PFSK-1 (cell line): ENCODE results near the gene VWF.

Source experiments
- POLR2AphosphoS5 ChIP-seq: IDR thresholded peaks from 2 replicates; pipeline ENCODE4 v1.6.1; 2012; ENCODE audit warnings: low read depth, mild to moderate bottlenecking, control low read depth, low read length, moderate library complexity
- TAF1 ChIP-seq: IDR thresholded peaks from 2 replicates; pipeline ENCODE4 v1.6.1; 2012; ENCODE audit warnings: low read length, control low read depth, borderline replicate concordance; ENCODE audit not compliant: insufficient read depth
- TF ChIP-seq, protein P1 (sequence below), 2 experiments: IDR thresholded peaks; 2 replicates each; pipeline versions ENCODE4 v1.6.1 to v1.8.0; 2011 to 2012; ENCODE audit warnings: low read depth in 2 of 2, low read length in 2 of 2, control low read depth in 1 of 2, inconsistent platforms in 1 of 2, mild to moderate bottlenecking in 1 of 2, moderate library complexity in 1 of 2; ENCODE audit not compliant: insufficient read depth in 1 of 2

DNA sequence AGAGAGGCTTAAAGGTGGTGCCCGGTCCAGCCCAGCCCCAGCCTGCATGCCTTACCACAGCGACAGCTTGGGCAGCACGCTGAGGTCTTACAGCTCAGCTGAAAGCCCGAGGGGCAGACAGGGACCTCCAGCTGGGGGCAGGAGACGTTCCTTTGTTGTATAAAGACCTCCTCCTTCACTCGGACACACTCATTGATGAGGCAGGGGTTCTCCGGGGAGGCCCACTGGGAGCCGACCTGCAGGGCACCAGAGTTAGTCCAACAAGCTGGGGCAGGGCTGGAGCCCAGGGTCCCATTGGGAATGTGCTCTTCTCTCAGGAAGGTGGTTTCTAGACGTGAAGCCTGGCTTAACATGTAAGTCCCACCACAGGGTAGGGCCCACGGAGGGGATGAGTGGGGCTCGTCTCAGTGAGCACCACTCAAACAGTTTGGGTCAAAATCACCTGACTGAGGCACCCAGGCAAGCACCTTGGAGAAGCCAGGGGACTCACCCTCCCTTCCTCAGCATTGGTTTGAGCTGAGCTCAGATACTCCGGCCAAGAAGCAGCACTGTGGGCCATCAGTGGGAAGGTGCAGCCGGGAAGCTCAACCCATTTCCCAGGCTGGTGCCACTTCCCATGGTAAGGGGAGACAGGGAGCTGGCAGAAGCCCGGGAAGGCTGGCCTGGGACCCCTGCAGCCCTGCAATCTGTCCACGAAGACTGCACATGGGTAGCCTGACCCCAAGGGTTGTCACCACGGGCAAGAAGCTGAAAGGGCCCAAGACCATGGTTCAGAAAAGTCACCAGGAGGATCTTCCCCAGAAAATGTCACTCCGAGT lies 155.1 kb downstream of the VWF start:
- TF ChIP-seq, protein P1, sequence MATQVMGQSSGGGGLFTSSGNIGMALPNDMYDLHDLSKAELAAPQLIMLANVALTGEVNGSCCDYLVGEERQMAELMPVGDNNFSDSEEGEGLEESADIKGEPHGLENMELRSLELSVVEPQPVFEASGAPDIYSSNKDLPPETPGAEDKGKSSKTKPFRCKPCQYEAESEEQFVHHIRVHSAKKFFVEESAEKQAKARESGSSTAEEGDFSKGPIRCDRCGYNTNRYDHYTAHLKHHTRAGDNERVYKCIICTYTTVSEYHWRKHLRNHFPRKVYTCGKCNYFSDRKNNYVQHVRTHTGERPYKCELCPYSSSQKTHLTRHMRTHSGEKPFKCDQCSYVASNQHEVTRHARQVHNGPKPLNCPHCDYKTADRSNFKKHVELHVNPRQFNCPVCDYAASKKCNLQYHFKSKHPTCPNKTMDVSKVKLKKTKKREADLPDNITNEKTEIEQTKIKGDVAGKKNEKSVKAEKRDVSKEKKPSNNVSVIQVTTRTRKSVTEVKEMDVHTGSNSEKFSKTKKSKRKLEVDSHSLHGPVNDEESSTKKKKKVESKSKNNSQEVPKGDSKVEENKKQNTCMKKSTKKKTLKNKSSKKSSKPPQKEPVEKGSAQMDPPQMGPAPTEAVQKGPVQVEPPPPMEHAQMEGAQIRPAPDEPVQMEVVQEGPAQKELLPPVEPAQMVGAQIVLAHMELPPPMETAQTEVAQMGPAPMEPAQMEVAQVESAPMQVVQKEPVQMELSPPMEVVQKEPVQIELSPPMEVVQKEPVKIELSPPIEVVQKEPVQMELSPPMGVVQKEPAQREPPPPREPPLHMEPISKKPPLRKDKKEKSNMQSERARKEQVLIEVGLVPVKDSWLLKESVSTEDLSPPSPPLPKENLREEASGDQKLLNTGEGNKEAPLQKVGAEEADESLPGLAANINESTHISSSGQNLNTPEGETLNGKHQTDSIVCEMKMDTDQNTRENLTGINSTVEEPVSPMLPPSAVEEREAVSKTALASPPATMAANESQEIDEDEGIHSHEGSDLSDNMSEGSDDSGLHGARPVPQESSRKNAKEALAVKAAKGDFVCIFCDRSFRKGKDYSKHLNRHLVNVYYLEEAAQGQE (IDR thresholded peaks at IDR 0.05; ENCODE audit: insufficient read depth in 1 of 2, low read depth in 2 of 2, low read length in 2 of 2): no peak
- TF ChIP-seq TAF1 (no peak), POLR2AphosphoS5 (no peak)
